Measurements from ENCODE around the gene NFYC. TPM values are rescaled to one million over a fixed set of nuclear protein-coding genes. Genes with fewer than 3 reads are reported as not detected.

Gene NFYC
- total RNA-seq, 6 donors from 2014 or later, result 40.0 to 73.3 (median 50.9) TPM

- TF ChIP-seq, protein P1, sequence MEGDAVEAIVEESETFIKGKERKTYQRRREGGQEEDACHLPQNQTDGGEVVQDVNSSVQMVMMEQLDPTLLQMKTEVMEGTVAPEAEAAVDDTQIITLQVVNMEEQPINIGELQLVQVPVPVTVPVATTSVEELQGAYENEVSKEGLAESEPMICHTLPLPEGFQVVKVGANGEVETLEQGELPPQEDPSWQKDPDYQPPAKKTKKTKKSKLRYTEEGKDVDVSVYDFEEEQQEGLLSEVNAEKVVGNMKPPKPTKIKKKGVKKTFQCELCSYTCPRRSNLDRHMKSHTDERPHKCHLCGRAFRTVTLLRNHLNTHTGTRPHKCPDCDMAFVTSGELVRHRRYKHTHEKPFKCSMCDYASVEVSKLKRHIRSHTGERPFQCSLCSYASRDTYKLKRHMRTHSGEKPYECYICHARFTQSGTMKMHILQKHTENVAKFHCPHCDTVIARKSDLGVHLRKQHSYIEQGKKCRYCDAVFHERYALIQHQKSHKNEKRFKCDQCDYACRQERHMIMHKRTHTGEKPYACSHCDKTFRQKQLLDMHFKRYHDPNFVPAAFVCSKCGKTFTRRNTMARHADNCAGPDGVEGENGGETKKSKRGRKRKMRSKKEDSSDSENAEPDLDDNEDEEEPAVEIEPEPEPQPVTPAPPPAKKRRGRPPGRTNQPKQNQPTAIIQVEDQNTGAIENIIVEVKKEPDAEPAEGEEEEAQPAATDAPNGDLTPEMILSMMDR (IDR thresholded peaks at IDR 0.05), result no peak
- TF ChIP-seq POLR2A (IDR thresholded peaks at IDR 0.05), result no peak
- TF ChIP-seq POLR2AphosphoS5 (IDR thresholded peaks at IDR 0.05), result no peak
- no peak for TF ChIP-seq EP300 (IDR thresholded peaks at IDR 0.05)
- peaks cover 0 to 18% (median 3%) of the 10 kb centered on the region in 4 donors for H3K4me1 ChIP-seq
- DNase-seq (no peak), ATAC-seq (ENCODE audit: low FRiP score in 2 of 2) (no peak)
- H3K9me3 ChIP-seq, result no peaks in the 10 kb centered on the region
- H3K36me3 ChIP-seq, result peaks cover 6 to 53% (median 27%) of the 10 kb centered on the region in 4 donors
- H3K4me3 ChIP-seq, result no peak overlapping the region
- 85 to 94% methylated on average over 2 of the region's 2 CpGs for WGBS, 2 donors
- H3K27ac ChIP-seq, result no peak overlapping the region
- no peaks in the 10 kb centered on the region for H3K27me3 ChIP-seq
Measured at GRCh38 chr1:40746344-40747090, 55.0 kb downstream of the NFYC start.

DNA sequence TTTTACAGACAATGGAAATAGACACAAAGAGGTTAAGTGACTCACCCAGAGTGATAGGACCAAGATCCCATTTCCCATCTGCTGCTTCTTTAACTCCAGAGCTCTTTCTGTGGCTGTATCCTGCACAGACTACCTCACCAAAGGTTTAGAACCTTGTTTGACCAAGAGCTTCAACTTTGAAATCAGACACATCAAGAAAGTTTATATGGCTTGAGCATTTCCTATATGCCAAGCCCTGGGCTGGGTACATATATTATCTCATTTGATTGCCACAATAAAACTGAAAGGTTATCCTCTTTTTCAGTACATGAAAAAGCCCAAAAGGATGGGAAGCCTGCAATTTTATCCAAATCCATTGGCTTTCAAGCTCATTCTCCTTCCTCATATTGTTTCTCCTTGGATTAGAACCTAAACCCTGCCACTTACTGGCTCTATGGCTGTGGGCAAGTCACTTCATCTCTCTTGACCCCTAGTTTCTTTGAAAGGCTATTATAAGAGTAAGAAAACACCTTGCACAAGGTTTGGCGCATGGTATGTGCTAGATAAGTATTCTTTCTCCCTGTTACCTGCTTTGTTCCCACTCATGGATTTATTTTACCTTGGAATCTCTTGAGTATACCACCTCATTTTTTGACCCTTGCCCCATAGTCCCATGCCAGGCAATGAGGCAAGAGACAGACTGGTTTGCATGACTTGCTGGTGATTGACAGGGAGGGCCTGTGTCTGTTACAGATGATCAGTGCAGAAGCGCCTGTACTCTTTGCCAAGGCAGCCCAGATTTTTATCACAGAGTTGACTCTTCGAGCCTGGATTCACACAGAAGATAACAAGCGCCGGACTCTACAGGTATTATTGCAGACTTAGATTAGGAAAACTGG, 57.6 kb downstream of the NFYC start:
- no peak overlapping the region for H3K27ac ChIP-seq
- DNase-seq, result no peak
- peaks cover 0 to 7% (median 3%) of the 10 kb centered on the region in 4 donors for H3K4me1 ChIP-seq
- ATAC-seq (ENCODE audit: low FRiP score in 2 of 2), result no peak
- H3K36me3 ChIP-seq, result peaks cover 12 to 54% (median 40%) of the 10 kb centered on the region in 4 donors
- no peaks in the 10 kb centered on the region for H3K9me3 ChIP-seq
- no peak overlapping the region for H3K4me3 ChIP-seq
- no peaks in the 10 kb centered on the region for H3K27me3 ChIP-seq
- 93% methylated on average over 5 of the region's 5 CpGs for WGBS, 2 donors
- TF ChIP-seq, protein P1 (IDR thresholded peaks at IDR 0.05), result no peak
- no peak for TF ChIP-seq POLR2AphosphoS5 (IDR thresholded peaks at IDR 0.05)
- TF ChIP-seq EP300 (IDR thresholded peaks at IDR 0.05), result no peak
- no peak for TF ChIP-seq POLR2A (IDR thresholded peaks at IDR 0.05)

GRCh38 chr1:40749817-40750216, 58.3 kb downstream of the NFYC start:
- peaks cover 0 to 11% (median 10%) of the 10 kb centered on the region in 4 donors for H3K4me1 ChIP-seq
- no peak overlapping the region for H3K4me3 ChIP-seq
- no peaks in the 10 kb centered on the region for H3K9me3 ChIP-seq
- TF ChIP-seq POLR2A (IDR thresholded peaks at IDR 0.05), result no peak
- TF ChIP-seq POLR2AphosphoS5 (IDR thresholded peaks at IDR 0.05), result no peak
- TF ChIP-seq, protein P1 (IDR thresholded peaks at IDR 0.05), result no peak
- TF ChIP-seq EP300 (IDR thresholded peaks at IDR 0.05), result no peak
- no peaks in the 10 kb centered on the region for H3K27me3 ChIP-seq
- no peak overlapping the region for H3K27ac ChIP-seq
- 76 to 93% methylated on average over 3 of the region's 3 CpGs for WGBS, 2 donors
- peaks cover 12 to 62% (median 45%) of the 10 kb centered on the region in 4 donors for H3K36me3 ChIP-seq
- no peak for DNase-seq
- ATAC-seq (ENCODE audit: low FRiP score in 2 of 2), result no peak

DNA sequence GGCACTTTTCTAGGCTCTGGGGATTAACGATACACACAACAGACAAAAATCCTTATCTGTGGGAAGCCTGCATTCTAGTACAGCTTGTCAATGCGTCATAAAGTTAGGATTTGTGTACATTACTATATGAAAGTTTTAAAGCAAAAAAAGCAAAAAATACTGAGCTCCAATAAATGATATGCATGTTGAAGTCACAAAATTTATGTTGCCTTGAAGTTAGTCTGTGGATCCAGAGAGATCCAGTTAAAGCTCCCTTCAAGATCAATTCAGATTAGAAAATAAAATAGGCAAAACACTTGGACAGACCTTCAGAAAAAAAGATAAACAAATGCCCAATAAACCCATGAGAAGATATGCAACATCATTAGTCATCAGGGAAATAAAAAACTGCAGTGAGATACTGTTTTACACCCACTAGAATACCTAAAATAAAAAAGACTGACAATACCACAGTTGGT, 59.0 kb downstream of the NFYC start:
- 95 to 100% methylated on average over 2 of the region's 2 CpGs for WGBS, 2 donors
- Histone ChIP-seq H3K4me1 (peaks cover 0 to 16% (median 13%) of the 10 kb centered on the region in 4 donors), H3K4me3 (no peak overlapping the region), H3K9me3 (no peaks in the 10 kb centered on the region), H3K27ac (no peak overlapping the region), H3K36me3 (peaks cover 16 to 67% (median 48%) of the 10 kb centered on the region in 4 donors), H3K27me3 (no peaks in the 10 kb centered on the region)
- DNase-seq (no peak), ATAC-seq (ENCODE audit: low FRiP score in 2 of 2) (no peak)
- TF ChIP-seq POLR2A (IDR thresholded peaks at IDR 0.05), result no peak
- TF ChIP-seq EP300 (IDR thresholded peaks at IDR 0.05), result no peak
- TF ChIP-seq POLR2AphosphoS5 (IDR thresholded peaks at IDR 0.05), result no peak
- TF ChIP-seq, protein P1 (IDR thresholded peaks at IDR 0.05), result no peak
